Thyroid gland (tissue), 4 donors: ENCODE data around the gene LRRC73.

Source experiments
- POLR2A ChIP-seq, 2 donors: fragments of 450-650 bp; IDR thresholded peaks; one replicate each; pipeline ENCODE4 v1.6.1; 2017; ENCODE audit warnings: antibody characterized with exemption in 2 of 2, mild to moderate bottlenecking in 2 of 2, moderate library complexity in 1 of 2
- TF ChIP-seq, protein P1 (sequence below), 6 experiments: fragments of 200-600 bp in 3 of 6; fragments of 450-650 bp in 3 of 6; sonication (generic) in 3 of 6; IDR thresholded peaks; one replicate each; pipeline ENCODE4 v1.5.1; 2016 to 2019; ENCODE audit warnings: antibody characterized with exemption in 6 of 6, mild to moderate bottlenecking in 2 of 6, inconsistent platforms in 1 of 6, moderate library complexity in 1 of 6

DNA sequence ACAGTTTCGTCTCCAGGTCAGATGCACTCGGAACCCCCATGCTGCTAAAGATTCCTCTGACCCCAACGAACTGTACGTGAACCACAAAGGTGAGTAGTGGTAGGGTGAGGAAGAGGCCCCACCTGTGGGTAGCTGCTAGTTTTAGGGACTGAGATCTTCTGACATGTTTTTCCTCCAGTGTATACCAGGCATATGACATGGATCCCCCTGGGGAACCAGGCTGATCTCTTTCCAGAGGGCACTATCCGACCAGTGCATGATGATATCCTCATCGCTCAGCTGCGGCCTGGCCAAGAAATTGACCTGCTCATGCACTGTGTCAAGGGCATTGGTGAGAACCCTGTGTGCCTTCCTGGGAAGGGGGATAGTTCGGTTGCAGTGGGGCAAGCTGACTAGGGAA lies 10.0 kb upstream of the LRRC73 start:
- no peak for TF ChIP-seq POLR2A (IDR thresholded peaks at IDR 0.05)
- TF ChIP-seq, protein P1, sequence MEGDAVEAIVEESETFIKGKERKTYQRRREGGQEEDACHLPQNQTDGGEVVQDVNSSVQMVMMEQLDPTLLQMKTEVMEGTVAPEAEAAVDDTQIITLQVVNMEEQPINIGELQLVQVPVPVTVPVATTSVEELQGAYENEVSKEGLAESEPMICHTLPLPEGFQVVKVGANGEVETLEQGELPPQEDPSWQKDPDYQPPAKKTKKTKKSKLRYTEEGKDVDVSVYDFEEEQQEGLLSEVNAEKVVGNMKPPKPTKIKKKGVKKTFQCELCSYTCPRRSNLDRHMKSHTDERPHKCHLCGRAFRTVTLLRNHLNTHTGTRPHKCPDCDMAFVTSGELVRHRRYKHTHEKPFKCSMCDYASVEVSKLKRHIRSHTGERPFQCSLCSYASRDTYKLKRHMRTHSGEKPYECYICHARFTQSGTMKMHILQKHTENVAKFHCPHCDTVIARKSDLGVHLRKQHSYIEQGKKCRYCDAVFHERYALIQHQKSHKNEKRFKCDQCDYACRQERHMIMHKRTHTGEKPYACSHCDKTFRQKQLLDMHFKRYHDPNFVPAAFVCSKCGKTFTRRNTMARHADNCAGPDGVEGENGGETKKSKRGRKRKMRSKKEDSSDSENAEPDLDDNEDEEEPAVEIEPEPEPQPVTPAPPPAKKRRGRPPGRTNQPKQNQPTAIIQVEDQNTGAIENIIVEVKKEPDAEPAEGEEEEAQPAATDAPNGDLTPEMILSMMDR (IDR thresholded peaks at IDR 0.05): no peak
